HAP-1 (cell line): Measurements from ENCODE around the gene NETO2.
"Not testable (repeated sequence)": the region's sequence is repeated elsewhere in the genome, so short reads cannot be mapped to it uniquely, and the experiment has no call there.

Experiments
- DNase-seq, 2 experiments: peaks; one replicate each; pipeline ENCODE4 v3.0.0-alpha.2; 2016 to 2020; ENCODE audit warnings: low spot score in 2 of 2
- H3K27me3 ChIP-seq: fragments of 250-450 bp; sonication (Bioruptor Pico); 2 replicates; pipeline ENCODE4 v1.5.1; 2020; ENCODE audit warnings: low read depth, mild to moderate bottlenecking, moderate library complexity
- H3K36me3 ChIP-seq: fragments of 250-450 bp; sonication (Bioruptor Pico); replicated peaks from 2 replicates; pipeline ENCODE4 v1.5.1; 2020; ENCODE audit warnings: mild to moderate bottlenecking
- H3K4me1 ChIP-seq: fragments of 250-450 bp; sonication (Bioruptor Pico); 2 replicates; pipeline ENCODE4 v1.5.1; 2020; ENCODE audit warnings: mild to moderate bottlenecking
- H3K4me3 ChIP-seq: fragments of 250-450 bp; sonication (Bioruptor Pico); 2 replicates; pipeline ENCODE4 v1.5.1; 2020; ENCODE audit warnings: mild to moderate bottlenecking, moderate library complexity
- H3K9me3 ChIP-seq: fragments of 250-450 bp; sonication (Bioruptor Pico); 2 replicates; pipeline ENCODE4 v1.5.1; 2020; ENCODE audit warnings: mild to moderate bottlenecking, moderate library complexity
- in situ Hi-C: fragments of 300-500 bp; cut with MboI; formaldehyde crosslinking; loops from 3 replicates; pipeline ENCODE4 v1.14.3; 2020; ENCODE audit warnings: low sequenced_read_pairs, inconsistent platforms, mixed read lengths

The NETO2 gene

GRCh38 chr16:47143677-47144558 lies at the start of gene NETO2:
Gene NETO2 (minus strand): TSS chr16:47143945. CDS start chr16:47143612, 333 bp downstream.
- Histone ChIP-seq H3K4me1 (peaks cover 6% of the 10 kb centered on the region; the same call in 1 of the 2 replicates), H3K36me3 (no peaks in the 10 kb centered on the region), H3K27me3 (no peaks in the 10 kb centered on the region), H3K9me3 (no peaks in the 10 kb centered on the region), H3K4me3 (peak within 1 kb of the TSS; percentile 55)
- DNase-seq: peak; percentile 52 to 80
- in situ Hi-C loops: loop anchor here (10.0 kb wide), 2 partner anchors 721 to 1021 kb away; no protein-coding TSS in a partner anchor

GRCh38 chr16:47182318-47182717 lies 38.6 kb upstream of the NETO2 start:
- Histone ChIP-seq H3K4me1 (no peaks in the 10 kb centered on the region), H3K9me3 (no peaks in the 10 kb centered on the region), H3K27me3 (no peaks in the 10 kb centered on the region), H3K4me3 (no peak overlapping the region), H3K36me3 (no peaks in the 10 kb centered on the region)
- DNase-seq: no peak
- in situ Hi-C loops: no loop called here

GRCh38 chr16:47181066-47181465 lies 37.3 kb upstream of the NETO2 start:
- H3K4me3 ChIP-seq, H3K9me3 ChIP-seq, DNase-seq, in situ Hi-C loops, H3K27me3 ChIP-seq, H3K36me3 ChIP-seq, H3K4me1 ChIP-seq: not testable (repeated sequence)

GRCh38 chr16:47180073-47180472 lies 36.3 kb upstream of the NETO2 start:
- DNase-seq: no peak
- in situ Hi-C loops: no loop called here
- no peaks in the 10 kb centered on the region for H3K27me3 ChIP-seq
- no peak overlapping the region for H3K4me3 ChIP-seq
- no peaks in the 10 kb centered on the region for H3K36me3 ChIP-seq
- no peaks in the 10 kb centered on the region for H3K9me3 ChIP-seq
- H3K4me1 ChIP-seq: no peaks in the 10 kb centered on the region

- in situ Hi-C loops: no loop called here
- H3K4me1 ChIP-seq: no peaks in the 10 kb centered on the region
Measured at GRCh38 chr16:47175152-47175551, 31.4 kb upstream of the NETO2 start.

GRCh38 chr16:47162670-47163420 lies 19.1 kb upstream of the NETO2 start:
- no peaks in the 10 kb centered on the region for H3K9me3 ChIP-seq
- in situ Hi-C loops: no loop called here
- no peak overlapping the region for H3K4me3 ChIP-seq
- H3K36me3 ChIP-seq: no peaks in the 10 kb centered on the region
- no peaks in the 10 kb centered on the region for H3K27me3 ChIP-seq
- DNase-seq: no peak
- no peaks in the 10 kb centered on the region for H3K4me1 ChIP-seq

More at GRCh38 chr16:47175152-47175551, 31.4 kb upstream of the NETO2 start:
- no peaks in the 10 kb centered on the region for H3K36me3 ChIP-seq
- H3K9me3 ChIP-seq: no peaks in the 10 kb centered on the region
- DNase-seq: no peak
- no peak overlapping the region for H3K4me3 ChIP-seq
- H3K27me3 ChIP-seq: no peaks in the 10 kb centered on the region

- Histone ChIP-seq H3K36me3 (no peaks in the 10 kb centered on the region), H3K27me3 (no peaks in the 10 kb centered on the region), H3K4me3 (no peak overlapping the region), H3K4me1 (no peaks in the 10 kb centered on the region), H3K9me3 (no peaks in the 10 kb centered on the region)
- in situ Hi-C loops: no loop called here
- no peak for DNase-seq
Measured at GRCh38 chr16:47161464-47161863, 17.7 kb upstream of the NETO2 start.

- Histone ChIP-seq H3K27me3 (no peaks in the 10 kb centered on the region), H3K4me3 (no peak overlapping the region), H3K36me3 (no peaks in the 10 kb centered on the region), H3K4me1 (no peaks in the 10 kb centered on the region), H3K9me3 (no peaks in the 10 kb centered on the region)
- DNase-seq: no peak
- in situ Hi-C loops: no loop called here
Measured at GRCh38 chr16:47160422-47160821, 16.7 kb upstream of the NETO2 start.

DNA sequence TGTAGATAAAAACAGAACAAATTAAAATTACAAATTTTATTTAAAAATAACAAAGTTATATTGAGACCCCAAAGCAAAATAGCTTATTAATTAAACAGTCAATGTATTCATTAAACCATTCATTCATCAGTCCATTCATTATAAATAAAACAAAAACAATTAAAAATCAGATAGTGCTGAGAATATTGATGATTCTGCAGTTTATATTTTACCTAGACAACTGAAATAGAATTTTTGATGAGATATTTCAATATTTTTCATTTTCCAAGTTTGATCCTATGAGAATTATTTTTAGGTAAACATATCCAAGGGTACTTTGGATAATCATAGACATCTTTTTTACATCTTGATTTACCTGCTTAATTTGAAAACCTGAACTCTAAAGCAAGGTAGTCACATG lies 15.2 kb upstream of the NETO2 start:
- DNase-seq: no peak
- Histone ChIP-seq H3K4me1 (no peaks in the 10 kb centered on the region), H3K9me3 (no peaks in the 10 kb centered on the region), H3K36me3 (no peaks in the 10 kb centered on the region), H3K27me3 (no peaks in the 10 kb centered on the region), H3K4me3 (no peak overlapping the region)
- in situ Hi-C loops: no loop called here

GRCh38 chr16:47156680-47157215 lies 13.0 kb upstream of the NETO2 start:
- in situ Hi-C loops: no loop called here

DNA sequence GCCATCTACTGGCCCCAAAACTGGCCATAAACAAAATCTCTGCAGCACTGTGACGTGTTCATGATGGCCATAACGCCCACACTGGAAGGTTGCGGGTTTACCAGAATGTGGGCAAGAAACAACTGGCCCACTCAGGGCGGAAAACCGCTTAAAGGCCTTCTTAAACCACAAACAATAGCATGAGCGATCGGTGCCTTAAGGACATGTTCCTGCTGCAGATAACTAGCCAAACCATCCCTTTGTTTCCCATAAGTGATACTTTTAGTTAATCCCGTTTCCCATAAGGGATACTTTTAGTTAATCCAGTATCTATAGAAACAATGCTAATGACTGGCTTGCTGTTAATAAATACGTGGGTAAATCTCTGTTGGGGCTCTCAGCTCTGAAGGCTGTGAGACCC lies 8.8 kb upstream of the NETO2 start:
- DNase-seq, H3K4me3 ChIP-seq, H3K36me3 ChIP-seq, H3K9me3 ChIP-seq, in situ Hi-C loops, H3K27me3 ChIP-seq, H3K4me1 ChIP-seq: not testable (repeated sequence)

More at GRCh38 chr16:47156680-47157215, 13.0 kb upstream of the NETO2 start:
- Histone ChIP-seq H3K4me3 (no peak overlapping the region), H3K9me3 (0 out of 2 replicates have a peak, but pooled peaks cover 7% of the 10 kb centered on the region), H3K4me1 (no peaks in the 10 kb centered on the region), H3K27me3 (no peaks in the 10 kb centered on the region), H3K36me3 (peaks cover 6% of the 10 kb centered on the region)
- DNase-seq: no peak

- DNase-seq: no peak
- peaks cover 6% of the 10 kb centered on the region for H3K36me3 ChIP-seq
- H3K9me3 ChIP-seq: 0 out of 2 replicates have a peak, but pooled peaks cover 7% of the 10 kb centered on the region
- no peaks in the 10 kb centered on the region for H3K27me3 ChIP-seq
- H3K4me1 ChIP-seq: no peaks in the 10 kb centered on the region
- no peak overlapping the region for H3K4me3 ChIP-seq
- in situ Hi-C loops: no loop called here
Measured at GRCh38 chr16:47150067-47150466, 6.3 kb upstream of the NETO2 start.

- Histone ChIP-seq H3K4me1 (peaks cover 6% of the 10 kb centered on the region; the same call in 1 of the 2 replicates), H3K4me3 (peak overlapping the region; percentile 31), H3K36me3 (no peaks in the 10 kb centered on the region), H3K27me3 (no peaks in the 10 kb centered on the region), H3K9me3 (no peaks in the 10 kb centered on the region)
- no peak for DNase-seq
- in situ Hi-C loops: loop anchor here (10.0 kb wide), 2 partner anchors 720 to 1020 kb away; no protein-coding TSS in a partner anchor
Measured at GRCh38 chr16:47144559-47144877, 773 bp upstream of the NETO2 start.
